Measurements from ENCODE around the gene SLC8B1.

- TF ChIP-seq, protein P1, sequence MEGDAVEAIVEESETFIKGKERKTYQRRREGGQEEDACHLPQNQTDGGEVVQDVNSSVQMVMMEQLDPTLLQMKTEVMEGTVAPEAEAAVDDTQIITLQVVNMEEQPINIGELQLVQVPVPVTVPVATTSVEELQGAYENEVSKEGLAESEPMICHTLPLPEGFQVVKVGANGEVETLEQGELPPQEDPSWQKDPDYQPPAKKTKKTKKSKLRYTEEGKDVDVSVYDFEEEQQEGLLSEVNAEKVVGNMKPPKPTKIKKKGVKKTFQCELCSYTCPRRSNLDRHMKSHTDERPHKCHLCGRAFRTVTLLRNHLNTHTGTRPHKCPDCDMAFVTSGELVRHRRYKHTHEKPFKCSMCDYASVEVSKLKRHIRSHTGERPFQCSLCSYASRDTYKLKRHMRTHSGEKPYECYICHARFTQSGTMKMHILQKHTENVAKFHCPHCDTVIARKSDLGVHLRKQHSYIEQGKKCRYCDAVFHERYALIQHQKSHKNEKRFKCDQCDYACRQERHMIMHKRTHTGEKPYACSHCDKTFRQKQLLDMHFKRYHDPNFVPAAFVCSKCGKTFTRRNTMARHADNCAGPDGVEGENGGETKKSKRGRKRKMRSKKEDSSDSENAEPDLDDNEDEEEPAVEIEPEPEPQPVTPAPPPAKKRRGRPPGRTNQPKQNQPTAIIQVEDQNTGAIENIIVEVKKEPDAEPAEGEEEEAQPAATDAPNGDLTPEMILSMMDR (IDR thresholded peaks at IDR 0.05): no peak
- TF ChIP-seq POLR2A (IDR thresholded peaks at IDR 0.05): no peak
Observed at GRCh38 chr12:113318900-113319628, 15.8 kb downstream of the SLC8B1 start.
